K562 treated with DMSO at 1 percent for 24 hours (cell line): ENCODE data around the gene DDX1. TPM values are rescaled to one million over a fixed set of nuclear protein-coding genes. Genes with fewer than 3 reads are reported as not detected.

ENCODE experiments used
- total RNA-seq: library from RNA; unstranded; fragments of 300-600 nt; gene quantifications from 2 replicates; pipeline ENCODE4 v1.2.3, GENCODE V29; 2022; ENCODE audit warnings: low read depth; ENCODE audit not compliant: insufficient read depth

Gene DDX1
- 88.2 and 101 TPM in 2 replicates for total RNA-seq

DNA sequence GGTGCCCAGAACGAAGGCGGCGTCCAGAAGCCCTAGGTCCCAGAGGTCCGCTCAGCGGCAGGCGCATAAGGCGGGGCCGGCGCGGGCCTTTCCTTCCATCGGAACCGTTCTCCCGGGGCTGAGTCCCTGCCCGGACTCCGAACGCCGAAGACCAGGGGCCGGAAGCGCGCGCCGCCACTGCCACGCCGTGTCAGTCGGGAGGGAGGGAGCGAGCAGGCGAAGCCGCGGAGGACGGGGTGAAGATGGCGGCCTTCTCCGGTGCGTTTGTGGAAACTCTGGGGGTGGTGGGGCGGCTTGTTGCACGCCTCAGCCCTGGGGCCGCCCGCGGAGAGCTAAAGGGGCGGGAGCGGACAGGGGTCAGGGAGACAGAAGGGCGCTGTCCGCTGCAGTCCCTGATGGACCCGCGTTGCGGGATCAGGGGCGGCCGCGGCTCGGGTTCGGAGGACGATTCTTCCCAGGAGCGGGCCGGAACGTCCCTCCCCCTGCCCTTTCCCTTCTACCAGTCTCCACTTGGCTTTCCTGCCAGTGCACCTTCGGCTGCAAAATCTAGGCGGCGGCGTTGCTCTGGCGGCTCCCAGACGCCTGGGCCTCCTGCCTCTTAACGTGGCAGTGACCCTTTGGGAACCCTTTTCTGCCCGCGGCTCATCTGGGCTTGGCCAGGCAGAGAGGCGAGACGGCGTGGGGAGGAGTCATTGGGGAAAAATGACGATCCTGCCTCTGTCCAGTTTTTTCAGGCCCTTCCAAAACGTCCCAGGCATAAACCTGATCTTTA, at the start of gene DDX1:
Gene DDX1, plus strand, starts transcription at position 177 of the 772 bp plus-strand sequence. Its CDS starts 66 bp downstream, at position 243.

DNA sequence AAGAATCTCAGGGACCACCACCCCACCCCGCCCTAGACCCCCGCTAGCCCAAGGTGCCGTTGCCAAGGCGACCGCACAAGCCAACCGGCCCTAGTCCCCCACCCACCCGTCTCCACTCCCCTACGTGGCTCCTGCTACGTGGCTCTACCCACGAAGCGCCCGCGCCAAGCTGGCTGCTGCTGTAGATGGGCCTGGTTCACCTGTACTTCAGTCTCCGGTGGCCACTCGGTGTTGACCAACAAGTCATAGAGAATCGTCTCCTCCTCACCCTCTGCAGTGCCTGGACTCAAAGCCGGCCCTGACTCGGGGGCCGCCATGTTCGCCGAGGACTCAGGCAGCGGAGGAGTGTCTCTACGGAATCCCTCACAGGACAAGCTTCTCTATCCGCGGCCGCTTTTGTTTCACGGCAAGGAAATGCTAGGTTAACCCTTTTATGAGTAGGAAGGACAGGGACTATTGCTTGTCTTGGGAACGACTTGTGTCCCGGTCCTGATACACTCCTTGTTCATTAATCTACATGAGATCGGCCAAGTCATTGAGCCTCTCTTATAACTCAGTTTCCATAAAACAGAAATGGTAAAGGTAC, 30.6 kb upstream of the DDX1 start, which contains the start of gene NBAS:
Gene NBAS, minus strand, starts transcription at position 347 of the 586 bp plus-strand sequence. Its CDS starts 30 bp downstream, at position 317.

Other genes with a start within 250 kb of the DDX1 start
- 53.6 and 54.1 TPM in 2 replicates for gene NBAS, start 30.5 kb upstream of the DDX1 start, total RNA-seq